H1 (cell line): ENCODE measurements around the gene PITPNB. TPM values are rescaled to one million over a fixed set of nuclear protein-coding genes. Genes with fewer than 3 reads are reported as not detected.

Source experiments
- CTCF ChIA-PET: fragments of 300-600 bp; sonication (Branson Sonifier 250); formaldehyde crosslinking; loops from one replicate; lab custom pipeline; 2021; ENCODE audit not compliant: partially characterized antibody; lab: Charles Lee
- POLR2A ChIA-PET: fragments of 300-600 bp; sonication (Branson Sonifier 250); formaldehyde crosslinking; loops from one replicate; lab custom pipeline; 2021; ENCODE audit warnings: inconsistent platforms; ENCODE audit not compliant: partially characterized antibody; lab: Charles Lee
- DNase-seq, 2 experiments: peaks; one replicate each; pipeline versions ENCODE4 v3.0.0 to v3.0.0-alpha.2; 2010 to 2022; ENCODE audit warnings: low spot score in 2 of 2, low read depth in 1 of 2, mixed read lengths in 1 of 2
- FAIRE-seq: peaks from 2 replicates; lab custom pipeline; 2011; peaks lifted over from hg19 to GRCh38; lab: Jason Lieb, UNC
- H2AFZ ChIP-seq: 2 replicates; pipeline ENCODE4 v1.8.1; 2012; ENCODE audit warnings: low read length, inconsistent platforms
- H2AK5ac ChIP-seq: 2 replicates; pipeline ENCODE4 v1.6.1; 2013; ENCODE audit warnings: low read depth, low read length
- H2BK120ac ChIP-seq: replicated peaks from 2 replicates; pipeline ENCODE3; 2013; ENCODE audit warnings: low read depth, low read length, inconsistent platforms
- H2BK12ac ChIP-seq: 2 replicates; pipeline ENCODE4 v1.6.1; 2013; ENCODE audit warnings: low read depth, low read length
- H2BK15ac ChIP-seq: 2 replicates; pipeline ENCODE4 v1.6.1; 2013; ENCODE audit warnings: low read length
- H2BK20ac ChIP-seq: 2 replicates; pipeline ENCODE4 v1.6.1; 2013; ENCODE audit warnings: low read length
- H2BK5ac ChIP-seq: 2 replicates; pipeline ENCODE4 v1.6.1; 2013; ENCODE audit warnings: low read depth, low read length
- H3K14ac ChIP-seq: 2 replicates; pipeline ENCODE4 v1.6.1; 2013; ENCODE audit warnings: inconsistent platforms; ENCODE audit not compliant: insufficient read length
- H3K18ac ChIP-seq: 2 replicates; pipeline ENCODE4 v1.6.1; 2013; ENCODE audit warnings: low read length; ENCODE audit errors: extremely low read depth
- H3K23ac ChIP-seq: 2 replicates; pipeline ENCODE4 v1.6.1; 2013; ENCODE audit warnings: inconsistent platforms; ENCODE audit not compliant: insufficient read length
- H3K23me2 ChIP-seq: 2 replicates; pipeline ENCODE4 v1.6.1; 2013; ENCODE audit warnings: low read depth, low read length
- H3K27ac ChIP-seq: 2 replicates; pipeline ENCODE4 v1.6.1; 2011; ENCODE audit warnings: low read depth, low read length, inconsistent platforms
- H3K27me3 ChIP-seq, 4 experiments: replicated peaks in 1 of 4; 1 replicate in 1 of 4; 2 replicates in 3 of 4; pipeline versions ENCODE4 v1.6.1 to v1.8.1; 2011 to 2013; ENCODE audit warnings: low read length in 3 of 4, mild to moderate bottlenecking in 3 of 4, inconsistent platforms in 2 of 4, mixed read lengths in 2 of 4, moderate library complexity in 1 of 4; ENCODE audit not compliant: control insufficient read depth in 3 of 4, insufficient read depth in 3 of 4; ENCODE audit errors: extremely low read depth in 1 of 4
- H3K36me3 ChIP-seq, 4 experiments: 2 replicates each; pipeline versions ENCODE4 v1.6.1 to v1.8.1; 2011 to 2013; ENCODE audit warnings: mild to moderate bottlenecking in 4 of 4, low read length in 3 of 4, moderate library complexity in 2 of 4, control low read depth in 1 of 4, inconsistent platforms in 1 of 4; ENCODE audit not compliant: insufficient read depth in 4 of 4, control insufficient read depth in 2 of 4
- H3K4ac ChIP-seq: replicated peaks from 2 replicates; pipeline ENCODE3; 2013; ENCODE audit warnings: low read length, low read depth, mixed read lengths, inconsistent platforms; ENCODE audit not compliant: insufficient read length
- H3K4me1 ChIP-seq, 4 experiments: replicated peaks in 1 of 4; 1 replicate in 1 of 4; 2 replicates in 3 of 4; pipeline versions ENCODE4 v1.6.1 to v1.8.1; 2011 to 2013; ENCODE audit warnings: low read length in 3 of 4, inconsistent platforms in 2 of 4, mixed read lengths in 1 of 4; ENCODE audit not compliant: insufficient read depth in 4 of 4, control insufficient read depth in 3 of 4
- H3K4me2 ChIP-seq, 2 experiments: 2 replicates each; pipeline versions ENCODE4 v1.6.1 to v1.8.1; 2011 to 2013; ENCODE audit warnings: low read depth in 2 of 2, low read length in 2 of 2, control low read depth in 1 of 2, inconsistent platforms in 1 of 2, mild to moderate bottlenecking in 1 of 2; ENCODE audit not compliant: insufficient read depth in 1 of 2
- H3K4me3 ChIP-seq, 4 experiments: fragments of 200-600, 300-600 bp in 1 of 4; sonication (generic), shearing (Covaris generic), sonication (Bioruptor Twin) in 1 of 4; 2 replicates each; pipeline versions ENCODE4 v1.5.1 to v1.8.1; 2011 to 2016; ENCODE audit warnings: low read length in 4 of 4, low read depth in 3 of 4, control low read depth in 2 of 4, inconsistent platforms in 2 of 4, mild to moderate bottlenecking in 2 of 4, mixed read lengths in 1 of 4, moderate library complexity in 1 of 4; ENCODE audit not compliant: insufficient read depth in 2 of 4; ENCODE audit errors: extremely low read depth in 1 of 4
- H3K56ac ChIP-seq: replicated peaks from 2 replicates; pipeline ENCODE3; 2013; ENCODE audit warnings: low read depth, mild to moderate bottlenecking, mixed read lengths, low read length, inconsistent platforms; ENCODE audit not compliant: insufficient read length
- H3K79me1 ChIP-seq: 2 replicates; pipeline ENCODE4 v1.6.1; 2013; ENCODE audit warnings: low read depth, low read length, control low read depth
- H3K79me2 ChIP-seq, 2 experiments: 2 replicates each; pipeline versions ENCODE4 v1.6.1 to v1.8.1; 2012 to 2013; ENCODE audit warnings: low read length in 2 of 2, mild to moderate bottlenecking in 2 of 2, inconsistent platforms in 1 of 2; ENCODE audit not compliant: insufficient read depth in 2 of 2, control insufficient read depth in 1 of 2
- H3K9ac ChIP-seq, 4 experiments: replicated peaks in 1 of 4; 1 replicate in 1 of 4; 2 replicates in 3 of 4; pipeline versions ENCODE4 v1.6.1 to v1.8.1; 2011 to 2013; ENCODE audit warnings: low read depth in 3 of 4, low read length in 3 of 4, control low read depth in 2 of 4, mild to moderate bottlenecking in 2 of 4, moderate library complexity in 2 of 4, inconsistent platforms in 1 of 4; ENCODE audit errors: extremely low read depth in 1 of 4
- H3K9me3 ChIP-seq, 2 experiments: 2 replicates each; pipeline versions ENCODE4 v1.6.1 to v1.8.1; 2012 to 2013; ENCODE audit warnings: mild to moderate bottlenecking in 2 of 2, moderate library complexity in 2 of 2, control low read depth in 1 of 2, inconsistent platforms in 1 of 2, low read depth in 1 of 2, low read length in 1 of 2, mixed read lengths in 1 of 2; ENCODE audit not compliant: insufficient read depth in 2 of 2
- H4K20me1 ChIP-seq, 2 experiments: replicated peaks in 1 of 2; 2 replicates each; pipeline versions ENCODE3 to v1.8.1; 2011 to 2013; ENCODE audit warnings: inconsistent platforms in 2 of 2, low read length in 2 of 2, mild to moderate bottlenecking in 1 of 2; ENCODE audit not compliant: insufficient read depth in 2 of 2, control insufficient read depth in 1 of 2
- H4K5ac ChIP-seq: 2 replicates; pipeline ENCODE4 v1.6.1; 2013; ENCODE audit warnings: low read length, low read depth, mixed read lengths, inconsistent platforms; ENCODE audit not compliant: insufficient read length
- H4K8ac ChIP-seq: 2 replicates; pipeline ENCODE4 v1.8.0; 2013; ENCODE audit warnings: mild to moderate bottlenecking, moderate library complexity, low read length, inconsistent platforms; ENCODE audit not compliant: insufficient read depth; ENCODE audit errors: extremely low read depth
- H4K91ac ChIP-seq: replicated peaks from 2 replicates; pipeline ENCODE3; 2013; ENCODE audit warnings: low read length, mixed read lengths, inconsistent platforms; ENCODE audit not compliant: insufficient read length
- ASH2L ChIP-seq: fragments of 200-600, 300-600 bp; sonication (generic); IDR thresholded peaks from one replicate; pipeline ENCODE4 v1.7.1; 2017; ENCODE audit warnings: low read length
- BRCA1 ChIP-seq: IDR thresholded peaks from 2 replicates; pipeline ENCODE4 v1.6.1; 2012; ENCODE audit warnings: low read depth, low read length, improper control_type of control experiment
- CBX8 ChIP-seq: fragments of 300-800, 300-1000 bp; sonication (generic); IDR thresholded peaks from 2 replicates; pipeline ENCODE4 v1.7.1; 2016; ENCODE audit warnings: low read depth, low read length, borderline replicate concordance
- CEBPB ChIP-seq: IDR thresholded peaks from 2 replicates; pipeline ENCODE4 v1.6.1; 2012; ENCODE audit warnings: low read depth, low read length
- FOSL1 ChIP-seq: IDR thresholded peaks from 2 replicates; pipeline ENCODE4 v1.6.1; 2011; ENCODE audit warnings: mild to moderate bottlenecking, low read depth, low read length, moderate library complexity; ENCODE audit not compliant: insufficient read depth
- GTF2F1 ChIP-seq: IDR thresholded peaks from 2 replicates; pipeline ENCODE4 v1.6.1; 2012; ENCODE audit warnings: low read depth, low read length, improper control_type of control experiment, borderline replicate concordance
- JUN ChIP-seq: IDR thresholded peaks from 2 replicates; pipeline ENCODE4 v1.6.1; 2011; ENCODE audit warnings: low read depth, mild to moderate bottlenecking, improper control_type of control experiment, low read length
- SP1 ChIP-seq: IDR thresholded peaks from 2 replicates; pipeline ENCODE4 v1.6.1; 2011; ENCODE audit warnings: low read depth, low read length
- TAF7 ChIP-seq: optimal IDR thresholded peaks from 2 replicates; pipeline ENCODE3; 2011; ENCODE audit warnings: low read depth, mild to moderate bottlenecking, inconsistent platforms, low read length, moderate library complexity, borderline replicate concordance
- TCF12 ChIP-seq: IDR thresholded peaks from 2 replicates; pipeline ENCODE4 v1.6.1; 2011; ENCODE audit warnings: low read depth, mild to moderate bottlenecking, low read length
- ZNF274 ChIP-seq: IDR thresholded peaks from 2 replicates; pipeline ENCODE4 v1.7.0; 2012; ENCODE audit warnings: low read length, borderline replicate concordance; ENCODE audit errors: extremely low read depth
- WGBS, 2 experiments: shearing (Covaris generic) in 1 of 2; methylation state at CpG; one replicate each; pipeline versions ENCODE4 v1.1.6 to v1.1.7; 2013 to 2015; ENCODE audit warnings: low lambda C conversion rate in 2 of 2, mixed read lengths in 2 of 2, inconsistent platforms in 1 of 2, low coverage in 1 of 2, missing lambda C conversion rate in 1 of 2; ENCODE audit not compliant: insufficient replicate concordance in 2 of 2, insufficient coverage in 1 of 2, insufficient read length in 1 of 2; ENCODE audit errors: extremely low coverage in 1 of 2, missing lambda C conversion rate in 1 of 2; 5-methylcytosine and 5-hydroxymethylcytosine counted together
- polyA plus RNA-seq, 7 experiments: library from polyadenylated mRNA; depleted of rRNA in 3 of 7; stranded (reverse) in 5 of 7; unstranded in 2 of 7; fragments of >200 nt in 5 of 7; fragments of 200-250 nt in 2 of 7; gene quantifications; 1 replicate in 5 of 7; 2 replicates in 1 of 7; 4 replicates in 1 of 7; pipeline versions ENCODE4 v1.2.1 to v1.2.3, GENCODE V29; 2011 to 2013; ENCODE audit warnings: missing spikeins in 2 of 7, mixed read lengths in 2 of 7
- total RNA-seq: library from RNA; stranded (reverse); fragmentation: NEBNext Ultra II Directional; extraction: Animal tissue kit (Norgen Biotek cat#: 25700); gene quantifications from 2 replicates; pipeline ENCODE4 v1.2.1, GENCODE V29; 2021
- TF ChIP-seq, protein P1 (sequence below): IDR thresholded peaks from 2 replicates; pipeline ENCODE4 v1.6.1; 2011; ENCODE audit warnings: low read depth, mild to moderate bottlenecking, low read length; ENCODE audit not compliant: insufficient read depth

The PITPNB gene
- total and polyA plus RNA-seq, 2 of the 8 experiments (the other 6 are each of a cell fraction or from before 2014, with no cell fraction given) = 24.6 to 89.3 TPM

DNA sequence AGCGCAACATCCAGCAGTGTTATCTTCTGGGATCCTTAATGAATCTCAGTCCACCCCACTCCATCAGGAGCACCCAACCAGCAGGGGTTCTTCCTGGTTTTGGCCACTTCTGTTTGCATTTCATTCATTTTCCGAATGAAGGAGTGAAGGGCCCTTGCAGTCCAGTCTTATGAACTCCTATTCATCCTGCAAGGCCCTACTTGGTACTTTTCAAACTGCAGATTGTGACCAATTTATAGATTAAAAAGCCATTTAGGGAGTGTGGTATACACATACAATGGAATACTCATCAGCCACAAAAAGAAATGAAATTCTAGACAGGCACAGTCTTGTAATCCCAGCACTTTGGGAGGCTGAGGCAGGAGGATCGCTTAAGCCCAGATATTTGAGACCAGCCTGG is 107.3 kb downstream of the PITPNB start:
- Histone ChIP-seq H3K79me2 (no peaks in the 10 kb centered on the region), H4K20me1 (no peaks in the 10 kb centered on the region), H3K4me1 (peaks cover 2 to 12% (median 7%) of the 10 kb centered on the region in 4 experiments; a peak in 6 of 7 replicates), H2AFZ (no peak overlapping the region), H3K36me3 (no peaks in the 10 kb centered on the region), H3K9me3 (no peaks in the 10 kb centered on the region), H3K23ac (no peak overlapping the region), H2BK15ac (no peak overlapping the region), H4K5ac (no peak overlapping the region), H3K4me2 (no peak overlapping the region), H2BK120ac (no peak overlapping the region), H3K27ac (no peak overlapping the region), H2BK5ac (no peak overlapping the region), H3K79me1 (no peaks in the 10 kb centered on the region), H2BK12ac (no peak overlapping the region), H3K23me2 (no peaks in the 10 kb centered on the region), H3K4me3 (no peak overlapping the region), H3K14ac (no peak overlapping the region), H3K18ac (no peak overlapping the region), H4K91ac (no peak overlapping the region), H3K4ac (no peak overlapping the region), H2AK5ac (no peak overlapping the region), H3K9ac (no peak overlapping the region), H4K8ac (no peak overlapping the region), H2BK20ac (no peak overlapping the region), H3K27me3 (peaks cover 0 to 3% (median 0%) of the 10 kb centered on the region in 4 experiments; a peak in 4 of 7 replicates), H3K56ac (no peak overlapping the region)
- POLR2A ChIA-PET = no interaction called here
- CTCF ChIA-PET = interaction anchor here (0.6 to 1.4 kb wide), 2 partner anchors 12 to 130 kb away, joined by 3 read pairs; no protein-coding TSS in a partner anchor
- 86% methylated on average over 3 of the region's 3 CpGs; no CpG with 5 or more reads in 1 of the 2 experiments for WGBS, 2 experiments
- FAIRE-seq (no peak), DNase-seq (no peak)
- TF ChIP-seq ASH2L = no peak
- no peak for TF ChIP-seq CEBPB
- no peak for TF ChIP-seq SP1
- TF ChIP-seq BRCA1 = no peak
- no peak for TF ChIP-seq TCF12
- TF ChIP-seq FOSL1 = no peak
- TF ChIP-seq ZNF274 = no peak
- TF ChIP-seq CBX8 = no peak
- TF ChIP-seq TAF7 = no peak
- TF ChIP-seq, protein P1, sequence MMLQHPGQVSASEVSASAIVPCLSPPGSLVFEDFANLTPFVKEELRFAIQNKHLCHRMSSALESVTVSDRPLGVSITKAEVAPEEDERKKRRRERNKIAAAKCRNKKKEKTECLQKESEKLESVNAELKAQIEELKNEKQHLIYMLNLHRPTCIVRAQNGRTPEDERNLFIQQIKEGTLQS = no peak
- no peak for TF ChIP-seq JUN
- TF ChIP-seq GTF2F1 = no peak
